Measurements from ENCODE around the gene SSU72.
"Not testable (repeated sequence)": the region's sequence is repeated elsewhere in the genome, so short reads cannot be mapped to it uniquely, and the experiment has no call there.

Gene SSU72

GRCh38 chr1:1531947-1532346 lies 42.7 kb downstream of the SSU72 start:
- Histone ChIP-seq H3K36me3 (ENCODE audit: control insufficient read depth in 5 of 5, insufficient read depth in 5 of 5, low read length in 5 of 5) (peaks cover 0 to 37% (median 20%) of the 10 kb centered on the region in 5 donors), H3K9me3 (ENCODE audit: control insufficient read depth in 5 of 5, low read length in 5 of 5) (peaks cover 0 to 5% (median 5%) of the 10 kb centered on the region in 5 donors), H3K4me3 (ENCODE audit: low read depth in 1 of 5, low read length in 5 of 5) (no peak overlapping the region), H3K9ac (ENCODE audit: low read length in 5 of 5) (no peak overlapping the region), H3K27ac (ENCODE audit: low read depth, low read length) (no peak overlapping the region), H3K27me3 (ENCODE audit: control insufficient read depth in 5 of 5, insufficient read depth in 4 of 5, low read length in 5 of 5) (no peaks in the 10 kb centered on the region), H3K4me1 (ENCODE audit: control insufficient read depth in 5 of 5, insufficient read depth in 5 of 5, low read length in 5 of 5) (peaks cover 0 to 8% (median 0%) of the 10 kb centered on the region in 5 donors)

- peaks cover 0 to 47% (median 23%) of the 10 kb centered on the region in 5 donors for H3K36me3 ChIP-seq (ENCODE audit: control insufficient read depth in 5 of 5, insufficient read depth in 5 of 5, low read length in 5 of 5)
- H3K9ac ChIP-seq (ENCODE audit: low read length in 5 of 5), result no peak overlapping the region
- H3K4me1 ChIP-seq (ENCODE audit: control insufficient read depth in 5 of 5, insufficient read depth in 5 of 5, low read length in 5 of 5), result peaks cover 0 to 8% (median 0%) of the 10 kb centered on the region in 5 donors
- peaks cover 0 to 5% (median 5%) of the 10 kb centered on the region in 5 donors for H3K9me3 ChIP-seq (ENCODE audit: control insufficient read depth in 5 of 5, low read length in 5 of 5)
- no peak overlapping the region for H3K4me3 ChIP-seq (ENCODE audit: low read depth in 1 of 5, low read length in 5 of 5)
- H3K27me3 ChIP-seq (ENCODE audit: control insufficient read depth in 5 of 5, insufficient read depth in 4 of 5, low read length in 5 of 5), result no peaks in the 10 kb centered on the region
- H3K27ac ChIP-seq (ENCODE audit: low read depth, low read length), result no peak overlapping the region
Measured at GRCh38 chr1:1529936-1530335, 44.7 kb downstream of the SSU72 start.

- H3K4me1 ChIP-seq (ENCODE audit: control insufficient read depth in 5 of 5, insufficient read depth in 5 of 5, low read length in 5 of 5), result peaks cover 0 to 8% (median 0%) of the 10 kb centered on the region in 5 donors
- H3K27ac ChIP-seq (ENCODE audit: low read depth, low read length), result no peak overlapping the region
- no peak overlapping the region for H3K9ac ChIP-seq (ENCODE audit: low read length in 5 of 5)
- H3K4me3 ChIP-seq (ENCODE audit: low read depth in 1 of 5, low read length in 5 of 5), result no peak overlapping the region
- H3K27me3 ChIP-seq (ENCODE audit: control insufficient read depth in 5 of 5, insufficient read depth in 4 of 5, low read length in 5 of 5), result no peaks in the 10 kb centered on the region
- peaks cover 0 to 50% (median 26%) of the 10 kb centered on the region in 5 donors for H3K36me3 ChIP-seq (ENCODE audit: control insufficient read depth in 5 of 5, insufficient read depth in 5 of 5, low read length in 5 of 5)
- H3K9me3 ChIP-seq (ENCODE audit: control insufficient read depth in 5 of 5, low read length in 5 of 5), result peaks cover 0 to 5% (median 5%) of the 10 kb centered on the region in 5 donors
Measured at GRCh38 chr1:1529321-1529720, 45.3 kb downstream of the SSU72 start.

GRCh38 chr1:1528301-1529267 lies 46.1 kb downstream of the SSU72 start:
- H3K4me1 ChIP-seq (ENCODE audit: control insufficient read depth in 5 of 5, insufficient read depth in 5 of 5, low read length in 5 of 5), result peaks cover 0 to 4% (median 0%) of the 10 kb centered on the region in 5 donors
- no peaks in the 10 kb centered on the region for H3K27me3 ChIP-seq (ENCODE audit: control insufficient read depth in 5 of 5, insufficient read depth in 4 of 5, low read length in 5 of 5)
- no peak overlapping the region for H3K9ac ChIP-seq (ENCODE audit: low read length in 5 of 5)
- no peak overlapping the region for H3K4me3 ChIP-seq (ENCODE audit: low read depth in 1 of 5, low read length in 5 of 5)
- peaks cover 0 to 5% (median 5%) of the 10 kb centered on the region in 5 donors for H3K9me3 ChIP-seq (ENCODE audit: control insufficient read depth in 5 of 5, low read length in 5 of 5)
- H3K36me3 ChIP-seq (ENCODE audit: control insufficient read depth in 5 of 5, insufficient read depth in 5 of 5, low read length in 5 of 5), result peaks cover 0 to 53% (median 26%) of the 10 kb centered on the region in 5 donors
- H3K27ac ChIP-seq (ENCODE audit: low read depth, low read length), result no peak overlapping the region

GRCh38 chr1:1527092-1527816 lies 47.4 kb downstream of the SSU72 start:
- H3K9me3 ChIP-seq (ENCODE audit: control insufficient read depth in 5 of 5, low read length in 5 of 5), result peaks cover 0 to 5% (median 5%) of the 10 kb centered on the region in 5 donors
- no peak overlapping the region for H3K9ac ChIP-seq (ENCODE audit: low read length in 5 of 5)
- H3K4me1 ChIP-seq (ENCODE audit: control insufficient read depth in 5 of 5, insufficient read depth in 5 of 5, low read length in 5 of 5), result no peaks in the 10 kb centered on the region
- H3K27me3 ChIP-seq (ENCODE audit: control insufficient read depth in 5 of 5, insufficient read depth in 4 of 5, low read length in 5 of 5), result no peaks in the 10 kb centered on the region
- H3K4me3 ChIP-seq (ENCODE audit: low read depth in 1 of 5, low read length in 5 of 5), result no peak overlapping the region
- no peak overlapping the region for H3K27ac ChIP-seq (ENCODE audit: low read depth, low read length)
- H3K36me3 ChIP-seq (ENCODE audit: control insufficient read depth in 5 of 5, insufficient read depth in 5 of 5, low read length in 5 of 5), result peaks cover 0 to 60% (median 26%) of the 10 kb centered on the region in 5 donors

GRCh38 chr1:1526476-1526875 lies 48.2 kb downstream of the SSU72 start:
- peaks cover 0 to 67% (median 28%) of the 10 kb centered on the region in 5 donors for H3K36me3 ChIP-seq (ENCODE audit: control insufficient read depth in 5 of 5, insufficient read depth in 5 of 5, low read length in 5 of 5)
- H3K27me3 ChIP-seq (ENCODE audit: control insufficient read depth in 5 of 5, insufficient read depth in 4 of 5, low read length in 5 of 5); H3K9me3 ChIP-seq (ENCODE audit: control insufficient read depth in 5 of 5, low read length in 5 of 5); H3K27ac ChIP-seq (ENCODE audit: low read depth, low read length); H3K9ac ChIP-seq (ENCODE audit: low read length in 5 of 5); H3K4me1 ChIP-seq (ENCODE audit: control insufficient read depth in 5 of 5, insufficient read depth in 5 of 5, low read length in 5 of 5); H3K4me3 ChIP-seq (ENCODE audit: low read depth in 1 of 5, low read length in 5 of 5): not testable (repeated sequence)

- not testable (repeated sequence) for H3K9ac ChIP-seq (ENCODE audit: low read length in 5 of 5); H3K27me3 ChIP-seq (ENCODE audit: control insufficient read depth in 5 of 5, insufficient read depth in 4 of 5, low read length in 5 of 5); H3K27ac ChIP-seq (ENCODE audit: low read depth, low read length); H3K4me1 ChIP-seq (ENCODE audit: control insufficient read depth in 5 of 5, insufficient read depth in 5 of 5, low read length in 5 of 5); H3K9me3 ChIP-seq (ENCODE audit: control insufficient read depth in 5 of 5, low read length in 5 of 5); H3K4me3 ChIP-seq (ENCODE audit: low read depth in 1 of 5, low read length in 5 of 5)
- H3K36me3 ChIP-seq (ENCODE audit: control insufficient read depth in 5 of 5, insufficient read depth in 5 of 5, low read length in 5 of 5), result peaks cover 0 to 77% (median 35%) of the 10 kb centered on the region in 5 donors
Measured at GRCh38 chr1:1524750-1525383, 49.8 kb downstream of the SSU72 start.

- not testable (repeated sequence) for H3K27me3 ChIP-seq (ENCODE audit: control insufficient read depth in 5 of 5, insufficient read depth in 4 of 5, low read length in 5 of 5); H3K9ac ChIP-seq (ENCODE audit: low read length in 5 of 5); H3K4me3 ChIP-seq (ENCODE audit: low read depth in 1 of 5, low read length in 5 of 5); H3K9me3 ChIP-seq (ENCODE audit: control insufficient read depth in 5 of 5, low read length in 5 of 5); H3K4me1 ChIP-seq (ENCODE audit: control insufficient read depth in 5 of 5, insufficient read depth in 5 of 5, low read length in 5 of 5); H3K27ac ChIP-seq (ENCODE audit: low read depth, low read length)
- peaks cover 0 to 70% (median 28%) of the 10 kb centered on the region in 5 donors for H3K36me3 ChIP-seq (ENCODE audit: control insufficient read depth in 5 of 5, insufficient read depth in 5 of 5, low read length in 5 of 5)
Measured at GRCh38 chr1:1523651-1524050, 51.0 kb downstream of the SSU72 start.

- not testable (repeated sequence) for H3K27ac ChIP-seq (ENCODE audit: low read depth, low read length); H3K27me3 ChIP-seq (ENCODE audit: control insufficient read depth in 5 of 5, insufficient read depth in 4 of 5, low read length in 5 of 5); H3K4me3 ChIP-seq (ENCODE audit: low read depth in 1 of 5, low read length in 5 of 5); H3K4me1 ChIP-seq (ENCODE audit: control insufficient read depth in 5 of 5, insufficient read depth in 5 of 5, low read length in 5 of 5); H3K9me3 ChIP-seq (ENCODE audit: control insufficient read depth in 5 of 5, low read length in 5 of 5); H3K9ac ChIP-seq (ENCODE audit: low read length in 5 of 5)
- H3K36me3 ChIP-seq (ENCODE audit: control insufficient read depth in 5 of 5, insufficient read depth in 5 of 5, low read length in 5 of 5), result peaks cover 0 to 70% (median 29%) of the 10 kb centered on the region in 5 donors
Measured at GRCh38 chr1:1523226-1523625, 51.4 kb downstream of the SSU72 start.
